IMR-90 (cell line): ENCODE results near the gene IGSF3. TPM values are rescaled to one million over a fixed set of nuclear protein-coding genes. Genes with fewer than 3 reads are reported as not detected.

Experiments used
- ATAC-seq: fragments of 200-7000 bp; cut with Tn5 transposase; 2 replicates; pipeline ENCODE4 v1.9.1; 2020; ENCODE audit warnings: low read depth, mild to moderate bottlenecking, moderate library complexity
- BruUV-seq: library from RNA; stranded (reverse); fragments of 400-500 nt; replicated peaks from 2 replicates; lab custom pipeline; 2021; lab: Mats Ljungman, UMichigan
- CTCF ChIA-PET: fragments of 300-600 bp; formaldehyde crosslinking; extraction: SDS; loops from one replicate; lab custom pipeline; 2021; ENCODE audit warnings: antibody characterized with exemption; lab: Yijun Ruan, JAX
- POLR2A ChIA-PET: fragments of 300-600 bp; sonication (Branson Sonifier 250); formaldehyde crosslinking; loops from one replicate; lab custom pipeline; 2022; ENCODE audit warnings: antibody characterized with exemption; ENCODE audit not compliant: unreplicated experiment; lab: Charles Lee
- DNase-seq: peaks from one replicate; pipeline ENCODE4 v3.0.0; 2013
- H2AFZ ChIP-seq: replicated peaks from 2 replicates; pipeline ENCODE3; 2013; ENCODE audit warnings: low read length, mild to moderate bottlenecking; ENCODE audit not compliant: poor library complexity
- H2AK5ac ChIP-seq: 2 replicates; pipeline ENCODE4 v1.6.1; 2013; ENCODE audit warnings: low read depth, low read length, inconsistent platforms
- H2AK9ac ChIP-seq: replicated peaks from 2 replicates; pipeline ENCODE3; 2013; ENCODE audit warnings: mild to moderate bottlenecking, low read depth, low read length, moderate library complexity; ENCODE audit not compliant: poor library complexity
- H2BK120ac ChIP-seq: 2 replicates; pipeline ENCODE4 v1.6.1; 2013; ENCODE audit warnings: low read depth, low read length, inconsistent platforms
- H2BK15ac ChIP-seq: 3 replicates; pipeline ENCODE4 v1.6.1; 2013; ENCODE audit warnings: low read depth, low read length, inconsistent platforms
- H2BK20ac ChIP-seq: 2 replicates; pipeline ENCODE4 v1.6.1; 2013; ENCODE audit warnings: low read depth, mild to moderate bottlenecking, inconsistent platforms, low read length, moderate library complexity
- H2BK5ac ChIP-seq: 2 replicates; pipeline ENCODE4 v1.6.1; 2013; ENCODE audit warnings: mild to moderate bottlenecking, low read depth, low read length, inconsistent platforms; ENCODE audit not compliant: poor library complexity, severe bottlenecking
- H3K14ac ChIP-seq: replicated peaks from 2 replicates; pipeline ENCODE4 v1.6.1; 2013; ENCODE audit warnings: low read depth, low read length, inconsistent platforms
- H3K18ac ChIP-seq: 2 replicates; pipeline ENCODE4 v1.6.1; 2013; ENCODE audit warnings: low read depth, low read length, control low read depth
- H3K23ac ChIP-seq: 2 replicates; pipeline ENCODE4 v1.6.1; 2013; ENCODE audit warnings: low read depth, low read length, inconsistent platforms
- H3K27ac ChIP-seq: 2 replicates; pipeline ENCODE4 v1.5.1; 2013; ENCODE audit warnings: mild to moderate bottlenecking, control low read depth, low read length; ENCODE audit not compliant: insufficient read depth
- H3K27me3 ChIP-seq: 2 replicates; pipeline ENCODE4 v1.6.1; 2013; ENCODE audit warnings: low read length; ENCODE audit not compliant: control insufficient read depth, insufficient read depth
- H3K36me3 ChIP-seq: 2 replicates; pipeline ENCODE4 v1.6.1; 2013; ENCODE audit warnings: low read length, mixed read lengths; ENCODE audit not compliant: control insufficient read depth, insufficient read depth
- H3K4ac ChIP-seq: 2 replicates; pipeline ENCODE4 v1.6.1; 2013; ENCODE audit warnings: low read depth, low read length, inconsistent platforms
- H3K4me1 ChIP-seq: 2 replicates; pipeline ENCODE4 v1.6.1; 2013; ENCODE audit warnings: low read length, mixed read lengths; ENCODE audit not compliant: control insufficient read depth, insufficient read depth
- H3K4me2 ChIP-seq: 2 replicates; pipeline ENCODE4 v1.6.1; 2013; ENCODE audit warnings: low read depth, mild to moderate bottlenecking, control low read depth, low read length, moderate library complexity
- H3K4me3 ChIP-seq: 2 replicates; pipeline ENCODE4 v1.5.1; 2013; ENCODE audit warnings: low read depth, mild to moderate bottlenecking, control low read depth, low read length, moderate library complexity; ENCODE audit not compliant: insufficient read depth
- H3K56ac ChIP-seq: 2 replicates; pipeline ENCODE4 v1.6.1; 2013; ENCODE audit warnings: low read length, inconsistent platforms; ENCODE audit not compliant: insufficient read depth; ENCODE audit errors: extremely low read depth
- H3K79me1 ChIP-seq, 2 experiments: 2 replicates each; pipeline ENCODE4 v1.6.1; 2013; ENCODE audit warnings: low read length in 2 of 2, inconsistent platforms in 1 of 2, low read depth in 1 of 2
- H3K9ac ChIP-seq: 2 replicates; pipeline ENCODE4 v1.6.1; 2013; ENCODE audit warnings: low read depth, low read length, control low read depth
- H3K9me1 ChIP-seq: 2 replicates; pipeline ENCODE4 v1.6.1; 2013; ENCODE audit warnings: low read length, inconsistent platforms; ENCODE audit not compliant: insufficient read depth
- H3K9me3 ChIP-seq: 2 replicates; pipeline ENCODE4 v1.6.1; 2013; ENCODE audit warnings: low read length; ENCODE audit not compliant: control insufficient read depth, insufficient read depth
- H4K20me1 ChIP-seq: 2 replicates; pipeline ENCODE4 v1.6.1; 2013; ENCODE audit warnings: low read length, inconsistent platforms; ENCODE audit not compliant: insufficient read depth
- H4K5ac ChIP-seq: 2 replicates; pipeline ENCODE4 v1.6.1; 2013; ENCODE audit warnings: mild to moderate bottlenecking, low read depth, low read length, control low read depth
- H4K8ac ChIP-seq, 2 experiments: 2 replicates each; pipeline ENCODE4 v1.6.1; 2013; ENCODE audit warnings: low read depth in 2 of 2, low read length in 2 of 2, control low read depth in 1 of 2, inconsistent platforms in 1 of 2
- H4K91ac ChIP-seq: 2 replicates; pipeline ENCODE4 v1.6.1; 2013; ENCODE audit warnings: low read depth, low read length, inconsistent platforms; ENCODE audit not compliant: insufficient read depth
- BHLHE40 ChIP-seq: fragments of 150-350 bp; IDR thresholded peaks from 2 replicates; pipeline ENCODE4 v1.6.1; 2016; ENCODE audit warnings: mild to moderate bottlenecking, low read depth, low read length
- CEBPB ChIP-seq: IDR thresholded peaks from 2 replicates; pipeline ENCODE4 v1.6.1; 2012; ENCODE audit warnings: low read depth, low read length, improper control_type of control experiment
- CHD1 ChIP-seq: IDR thresholded peaks from 2 replicates; pipeline ENCODE4 v1.6.1; 2012; ENCODE audit warnings: low read depth, low read length, improper control_type of control experiment
- FOS ChIP-seq: fragments of 150-350 bp; IDR thresholded peaks from 2 replicates; pipeline ENCODE4 v1.6.1; 2016; ENCODE audit warnings: low read depth, low read length
- MAFK ChIP-seq: IDR thresholded peaks from 2 replicates; pipeline ENCODE4 v1.6.1; 2012; ENCODE audit warnings: low read depth, low read length, improper control_type of control experiment
- MAZ ChIP-seq: IDR thresholded peaks from 2 replicates; pipeline ENCODE4 v1.6.1; 2012; ENCODE audit warnings: low read depth, mild to moderate bottlenecking, low read length, improper control_type of control experiment, moderate library complexity, borderline replicate concordance
- MXI1 ChIP-seq: IDR thresholded peaks from 2 replicates; pipeline ENCODE4 v1.6.1; 2012; ENCODE audit warnings: low read depth, mild to moderate bottlenecking, low read length, moderate library complexity, borderline replicate concordance
- NFE2L2 ChIP-seq: fragments of 150-350 bp; IDR thresholded peaks from 2 replicates; pipeline ENCODE4 v1.6.1; 2016; ENCODE audit warnings: low read depth, mild to moderate bottlenecking, low read length
- POLR2A ChIP-seq: IDR thresholded peaks from 2 replicates; pipeline ENCODE4 v1.6.1; 2012; ENCODE audit warnings: mild to moderate bottlenecking, low read depth, low read length
- RAD21 ChIP-seq: IDR thresholded peaks from 2 replicates; pipeline ENCODE4 v1.6.1; 2012; ENCODE audit warnings: low read length, improper control_type of control experiment
- RCOR1 ChIP-seq: IDR thresholded peaks from 2 replicates; pipeline ENCODE4 v1.6.1; 2012; ENCODE audit warnings: mild to moderate bottlenecking, low read length, improper control_type of control experiment; ENCODE audit not compliant: insufficient replicate concordance
- RFX5 ChIP-seq: IDR thresholded peaks from 2 replicates; pipeline ENCODE4 v1.8.0; 2012; ENCODE audit warnings: low read depth, mild to moderate bottlenecking, low read length, moderate library complexity
- SMC3 ChIP-seq: fragments of 150-350 bp; IDR thresholded peaks from 2 replicates; pipeline ENCODE4 v1.6.1; 2016; ENCODE audit warnings: low read depth, mild to moderate bottlenecking, antibody characterized with exemption, low read length, moderate library complexity
- WGBS, 2 experiments: methylation state at CpG; one replicate each; pipeline versions ENCODE4 v1.1.5 to v1.1.7; 2013; ENCODE audit warnings: missing lambda C conversion rate in 2 of 2; ENCODE audit not compliant: insufficient read length in 1 of 2; ENCODE audit errors: extremely low coverage in 2 of 2; 5-methylcytosine and 5-hydroxymethylcytosine counted together
- dilution Hi-C: fragments of 300-500 bp; cut with HindIII; formaldehyde crosslinking; loops from one replicate; pipeline ENCODE4 v1.14.3; 2018; ENCODE audit warnings: low sequenced_read_pairs; ENCODE audit not compliant: unreplicated experiment
- in situ Hi-C: fragments of 300-500 bp; cut with MboI; formaldehyde crosslinking; loops from 3 replicates; pipeline ENCODE4 v1.14.3; 2019; ENCODE audit warnings: low sequenced_read_pairs, inconsistent platforms, mixed read lengths
- intact Hi-C: fragments of 100-400 bp; cut with micrococcal nuclease; formaldehyde crosslinking; loops from 2 replicates; pipeline ENCODE4 v1.10.0; 2022
- polyA plus RNA-seq, 3 experiments: library from polyadenylated mRNA; depleted of rRNA; stranded (reverse); fragments of >200 nt; gene quantifications; 2 replicates each; pipeline ENCODE4 v1.2.3, GENCODE V29; 2012; ENCODE audit warnings: low replicate concordance in 1 of 3
- total RNA-seq: library from RNA; depleted of rRNA; stranded (reverse); fragments of >200 nt; gene quantifications from 2 replicates; pipeline ENCODE4 v1.2.3, GENCODE V29; 2012
- TF ChIP-seq, protein P1 (sequence below): fragments of 150-350 bp; IDR thresholded peaks from 2 replicates; pipeline ENCODE4 v1.6.1; 2017; ENCODE audit warnings: mild to moderate bottlenecking, antibody characterized with exemption, low read length, low read depth
- TF ChIP-seq, protein P2 (sequence below): conservative IDR thresholded peaks from 2 replicates; pipeline ENCODE4 v1.5.1; 2012; ENCODE audit warnings: mild to moderate bottlenecking, low read depth, low read length, improper control_type of control experiment
- TF ChIP-seq, protein P3 (sequence below): fragments of 150-350 bp; IDR thresholded peaks from 2 replicates; pipeline ENCODE4 v1.6.1; 2016; ENCODE audit warnings: low read depth, mild to moderate bottlenecking, low read length, moderate library complexity, borderline replicate concordance

The IGSF3 gene
- total and polyA plus RNA-seq, 2 of the 4 experiments (the other 2 are of a cell fraction) = under 0.01 to 0.02 TPM

- H2BK5ac ChIP-seq = no peak overlapping the region
- no peak overlapping the region for H2BK15ac ChIP-seq
- H3K9ac ChIP-seq = no peak overlapping the region
- no peak overlapping the region; the same call in 1 of the 2 replicates for H3K14ac ChIP-seq
- H3K9me1 ChIP-seq = no peaks in the 10 kb centered on the region
- H4K8ac ChIP-seq = no peak overlapping the region
- no peaks in the 10 kb centered on the region for H3K9me3 ChIP-seq
- no peak overlapping the region for H3K23ac ChIP-seq
- DNase-seq (no peak), ATAC-seq (no peak)
- H4K91ac ChIP-seq = no peak overlapping the region
- H3K4me3 ChIP-seq = no peak overlapping the region
- H3K27ac ChIP-seq = no peak overlapping the region
- dilution Hi-C loops (no loop called here), in situ Hi-C loops (no loop called here), intact Hi-C loops (no loop called here)
- no peak overlapping the region for H2BK120ac ChIP-seq
- no peak overlapping the region for H2AK9ac ChIP-seq
- H3K18ac ChIP-seq = no peak overlapping the region
- no peak overlapping the region for H3K56ac ChIP-seq
- H4K20me1 ChIP-seq = no peaks in the 10 kb centered on the region
- no peaks in the 10 kb centered on the region for H3K27me3 ChIP-seq
- no peak overlapping the region for H3K4me2 ChIP-seq
- TF ChIP-seq RCOR1 (no peak), MAFK (no peak), RFX5 (no peak), POLR2A (no peak), FOS (no peak), NFE2L2 (no peak), CEBPB (no peak), BHLHE40 (no peak), CHD1 (no peak), RAD21 (no peak), SMC3 (no peak), MXI1 (no peak), MAZ (no peak)
- TF ChIP-seq, protein P1, sequence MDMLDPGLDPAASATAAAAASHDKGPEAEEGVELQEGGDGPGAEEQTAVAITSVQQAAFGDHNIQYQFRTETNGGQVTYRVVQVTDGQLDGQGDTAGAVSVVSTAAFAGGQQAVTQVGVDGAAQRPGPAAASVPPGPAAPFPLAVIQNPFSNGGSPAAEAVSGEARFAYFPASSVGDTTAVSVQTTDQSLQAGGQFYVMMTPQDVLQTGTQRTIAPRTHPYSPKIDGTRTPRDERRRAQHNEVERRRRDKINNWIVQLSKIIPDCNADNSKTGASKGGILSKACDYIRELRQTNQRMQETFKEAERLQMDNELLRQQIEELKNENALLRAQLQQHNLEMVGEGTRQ = no peak
- TF ChIP-seq, protein P2, sequence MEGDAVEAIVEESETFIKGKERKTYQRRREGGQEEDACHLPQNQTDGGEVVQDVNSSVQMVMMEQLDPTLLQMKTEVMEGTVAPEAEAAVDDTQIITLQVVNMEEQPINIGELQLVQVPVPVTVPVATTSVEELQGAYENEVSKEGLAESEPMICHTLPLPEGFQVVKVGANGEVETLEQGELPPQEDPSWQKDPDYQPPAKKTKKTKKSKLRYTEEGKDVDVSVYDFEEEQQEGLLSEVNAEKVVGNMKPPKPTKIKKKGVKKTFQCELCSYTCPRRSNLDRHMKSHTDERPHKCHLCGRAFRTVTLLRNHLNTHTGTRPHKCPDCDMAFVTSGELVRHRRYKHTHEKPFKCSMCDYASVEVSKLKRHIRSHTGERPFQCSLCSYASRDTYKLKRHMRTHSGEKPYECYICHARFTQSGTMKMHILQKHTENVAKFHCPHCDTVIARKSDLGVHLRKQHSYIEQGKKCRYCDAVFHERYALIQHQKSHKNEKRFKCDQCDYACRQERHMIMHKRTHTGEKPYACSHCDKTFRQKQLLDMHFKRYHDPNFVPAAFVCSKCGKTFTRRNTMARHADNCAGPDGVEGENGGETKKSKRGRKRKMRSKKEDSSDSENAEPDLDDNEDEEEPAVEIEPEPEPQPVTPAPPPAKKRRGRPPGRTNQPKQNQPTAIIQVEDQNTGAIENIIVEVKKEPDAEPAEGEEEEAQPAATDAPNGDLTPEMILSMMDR = no peak
- TF ChIP-seq, protein P3, sequence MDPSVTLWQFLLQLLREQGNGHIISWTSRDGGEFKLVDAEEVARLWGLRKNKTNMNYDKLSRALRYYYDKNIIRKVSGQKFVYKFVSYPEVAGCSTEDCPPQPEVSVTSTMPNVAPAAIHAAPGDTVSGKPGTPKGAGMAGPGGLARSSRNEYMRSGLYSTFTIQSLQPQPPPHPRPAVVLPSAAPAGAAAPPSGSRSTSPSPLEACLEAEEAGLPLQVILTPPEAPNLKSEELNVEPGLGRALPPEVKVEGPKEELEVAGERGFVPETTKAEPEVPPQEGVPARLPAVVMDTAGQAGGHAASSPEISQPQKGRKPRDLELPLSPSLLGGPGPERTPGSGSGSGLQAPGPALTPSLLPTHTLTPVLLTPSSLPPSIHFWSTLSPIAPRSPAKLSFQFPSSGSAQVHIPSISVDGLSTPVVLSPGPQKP = no peak
- BruUV-seq = no TSS peak
- POLR2A ChIA-PET = no interaction called here
- H3K79me1 ChIP-seq = no peaks in the 10 kb centered on the region
- CTCF ChIA-PET = no interaction called here
- WGBS, 2 experiments = 91% methylated on average over 9 of the region's 13 CpGs; no CpG with 5 or more reads in 1 of the 2 experiments
- no peaks in the 10 kb centered on the region for H3K36me3 ChIP-seq
- H3K4ac ChIP-seq = no peak overlapping the region
- no peak overlapping the region for H2AK5ac ChIP-seq
- no peak overlapping the region for H4K5ac ChIP-seq
- H3K4me1 ChIP-seq = no peaks in the 10 kb centered on the region
- H2AFZ ChIP-seq = peak overlapping the region; percentile 48
- no peak overlapping the region for H2BK20ac ChIP-seq
These were observed 135.6 kb downstream of the IGSF3 start for GRCh38 chr1:116531917-116532316.
